Mesothelial cell of epicardium (in vitro differentiated cells): ENCODE measurements around the gene FBLIM1. TPM values are rescaled to one million over a fixed set of nuclear protein-coding genes. Genes with fewer than 3 reads are reported as not detected.

Experiments used
- DNase-seq, 2 experiments: peaks; one replicate each; pipeline ENCODE4 v3.0.0; 2021; ENCODE audit warnings: low spot score in 2 of 2; ENCODE audit not compliant: unreplicated experiment in 2 of 2
- H3K27ac Mint-ChIP-seq: 2 replicates; pipeline ENCODE4 v1.8.0; 2021; ENCODE audit warnings: mixed read lengths
- H3K27me3 Mint-ChIP-seq: 2 replicates; pipeline ENCODE4 v1.8.0; 2021; ENCODE audit warnings: low read depth, mixed read lengths
- H3K36me3 Mint-ChIP-seq: 2 replicates; pipeline ENCODE4 v1.8.0; 2021; ENCODE audit warnings: mixed read lengths
- H3K4me1 Mint-ChIP-seq: 2 replicates; pipeline ENCODE4 v1.8.0; 2021; ENCODE audit warnings: mixed read lengths
- H3K4me3 Mint-ChIP-seq: 2 replicates; pipeline ENCODE4 v1.8.0; 2021; ENCODE audit warnings: mild to moderate bottlenecking, moderate library complexity, mixed read lengths
- H3K9me3 Mint-ChIP-seq: 2 replicates; pipeline ENCODE4 v1.8.0; 2021; ENCODE audit warnings: mixed read lengths
- total RNA-seq: library from RNA; stranded (reverse); gene quantifications from 3 replicates; pipeline ENCODE4 v1.2.1, GENCODE V29; 2021
- TF ChIP-seq, protein P1 (sequence below): fragments of 200-600 bp; sonication (generic); IDR thresholded peaks from one replicate; pipeline ENCODE4 v1.5.0; 2021; ENCODE audit warnings: antibody characterized with exemption; ENCODE audit not compliant: unreplicated experiment

FBLIM1 gene
- total RNA-seq, 1 donor from 2014 or later = 103 TPM

DNA sequence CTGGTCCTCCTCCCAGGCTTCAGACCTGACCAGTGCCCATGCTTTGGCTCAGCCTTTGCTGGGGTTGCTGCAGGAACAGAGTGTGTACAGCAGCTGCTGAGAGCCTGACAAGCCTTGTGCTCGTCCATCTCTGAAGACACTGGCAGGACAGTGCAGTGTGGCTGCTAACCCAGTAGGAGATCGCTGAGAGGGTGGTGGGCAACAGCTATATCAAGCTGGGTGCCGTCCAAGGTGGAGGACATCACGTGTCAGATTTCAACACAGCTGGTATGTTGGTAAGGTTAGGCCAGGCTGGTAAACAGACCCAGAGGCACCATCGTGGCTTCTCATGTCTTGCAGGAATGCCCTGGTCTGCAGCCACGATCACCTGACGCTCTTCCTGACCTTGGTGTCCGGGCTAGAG lies 40.4 kb upstream of the FBLIM1 start:
- Mint-ChIP-seq H3K27me3 (no peaks in the 10 kb centered on the region), H3K4me3 (no peak overlapping the region), H3K9me3 (no peaks in the 10 kb centered on the region), H3K27ac (no peak overlapping the region), H3K36me3 (peaks cover 23% of the 10 kb centered on the region), H3K4me1 (peaks cover 6% of the 10 kb centered on the region)
- TF ChIP-seq, protein P1, sequence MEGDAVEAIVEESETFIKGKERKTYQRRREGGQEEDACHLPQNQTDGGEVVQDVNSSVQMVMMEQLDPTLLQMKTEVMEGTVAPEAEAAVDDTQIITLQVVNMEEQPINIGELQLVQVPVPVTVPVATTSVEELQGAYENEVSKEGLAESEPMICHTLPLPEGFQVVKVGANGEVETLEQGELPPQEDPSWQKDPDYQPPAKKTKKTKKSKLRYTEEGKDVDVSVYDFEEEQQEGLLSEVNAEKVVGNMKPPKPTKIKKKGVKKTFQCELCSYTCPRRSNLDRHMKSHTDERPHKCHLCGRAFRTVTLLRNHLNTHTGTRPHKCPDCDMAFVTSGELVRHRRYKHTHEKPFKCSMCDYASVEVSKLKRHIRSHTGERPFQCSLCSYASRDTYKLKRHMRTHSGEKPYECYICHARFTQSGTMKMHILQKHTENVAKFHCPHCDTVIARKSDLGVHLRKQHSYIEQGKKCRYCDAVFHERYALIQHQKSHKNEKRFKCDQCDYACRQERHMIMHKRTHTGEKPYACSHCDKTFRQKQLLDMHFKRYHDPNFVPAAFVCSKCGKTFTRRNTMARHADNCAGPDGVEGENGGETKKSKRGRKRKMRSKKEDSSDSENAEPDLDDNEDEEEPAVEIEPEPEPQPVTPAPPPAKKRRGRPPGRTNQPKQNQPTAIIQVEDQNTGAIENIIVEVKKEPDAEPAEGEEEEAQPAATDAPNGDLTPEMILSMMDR = no peak
- DNase-seq = no peak

DNA sequence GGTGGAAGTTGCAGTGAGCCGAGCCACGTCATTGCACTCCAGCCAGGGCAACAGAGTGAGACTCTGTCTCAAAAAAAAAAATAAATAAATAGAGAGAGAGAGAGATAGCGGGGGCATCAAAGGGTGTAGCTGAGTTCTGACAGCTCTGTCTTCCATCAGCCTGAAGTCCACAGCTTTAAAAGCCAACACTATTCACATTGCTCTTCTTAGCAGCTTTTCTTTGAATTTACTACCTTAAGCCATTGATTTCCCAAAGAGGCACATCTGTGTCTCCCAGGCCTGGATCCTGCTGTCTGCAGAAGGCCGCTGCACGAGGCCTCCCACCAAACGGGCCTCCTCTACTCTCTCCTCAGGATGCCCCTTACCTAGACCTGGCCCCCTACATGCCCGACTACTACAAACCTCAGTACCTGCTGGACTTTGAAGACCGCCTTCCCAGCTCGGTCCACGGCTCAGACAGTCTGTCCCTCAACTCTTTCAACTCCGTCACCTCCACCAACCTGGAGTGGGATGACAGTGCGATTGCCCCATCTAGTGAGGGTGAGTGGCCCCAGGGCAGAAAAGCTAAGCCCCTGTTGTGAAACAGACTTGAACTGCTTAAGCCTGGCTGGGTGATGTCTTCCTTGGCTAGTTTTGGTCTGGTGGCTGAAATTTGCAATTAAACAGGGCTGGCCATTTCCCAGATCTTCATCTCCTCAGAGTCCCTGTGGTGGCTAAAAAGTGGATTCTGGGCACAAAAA lies 39.0 kb upstream of the FBLIM1 start:
- Mint-ChIP-seq H3K36me3 (peaks cover 22% of the 10 kb centered on the region), H3K4me1 (peaks cover 3% of the 10 kb centered on the region), H3K27me3 (no peaks in the 10 kb centered on the region), H3K9me3 (no peaks in the 10 kb centered on the region), H3K4me3 (no peak overlapping the region), H3K27ac (no peak overlapping the region)
- TF ChIP-seq, protein P1 = no peak
- no peak for DNase-seq

DNA sequence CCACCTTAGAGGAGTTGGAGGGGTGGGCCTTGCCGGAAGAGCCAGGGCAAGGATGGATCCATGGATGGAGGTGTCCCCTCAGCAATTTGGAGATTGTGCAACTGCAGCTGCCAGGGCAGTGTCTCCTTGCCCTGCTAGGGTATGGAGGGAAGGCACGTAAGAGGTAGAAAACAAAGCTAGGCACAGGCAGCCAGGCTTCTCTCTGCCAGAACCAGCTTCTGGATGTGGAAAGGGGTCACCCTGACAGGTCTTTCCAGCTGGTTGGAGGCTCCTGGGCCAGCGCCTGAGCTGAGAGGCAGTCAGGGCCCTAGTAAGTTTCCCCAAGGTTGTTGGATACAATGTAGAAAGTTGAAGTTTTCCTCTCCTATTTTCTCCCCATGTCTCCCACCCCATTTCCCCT lies 37.7 kb upstream of the FBLIM1 start:
- Mint-ChIP-seq H3K4me3 (no peak overlapping the region), H3K36me3 (peaks cover 23% of the 10 kb centered on the region)

DNA sequence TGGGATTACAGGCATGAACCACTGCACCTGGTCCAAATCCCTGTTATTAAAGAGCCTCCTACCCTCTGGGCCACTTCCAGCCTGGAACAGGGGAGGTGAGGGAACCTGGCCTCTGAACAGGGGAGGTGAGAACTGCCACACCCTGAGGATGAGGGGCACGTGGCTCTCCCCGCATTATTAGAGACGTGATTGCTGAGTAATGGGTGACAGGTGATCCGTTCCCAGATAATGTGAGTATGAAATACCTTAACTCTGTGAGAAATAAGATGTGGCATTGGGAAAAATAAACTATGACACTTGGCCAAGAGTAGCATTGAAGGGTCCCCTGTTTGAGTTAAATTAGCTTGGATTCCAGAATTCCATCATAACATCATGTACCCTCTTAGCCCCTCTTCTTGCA lies 36.2 kb upstream of the FBLIM1 start:
- no peak for DNase-seq
- TF ChIP-seq, protein P1 = no peak
- no peak overlapping the region for H3K4me3 Mint-ChIP-seq
- no peaks in the 10 kb centered on the region for H3K9me3 Mint-ChIP-seq
- H3K4me1 Mint-ChIP-seq = peaks cover 2% of the 10 kb centered on the region
- H3K27ac Mint-ChIP-seq = no peak overlapping the region
- H3K27me3 Mint-ChIP-seq = no peaks in the 10 kb centered on the region
- peaks cover 21% of the 10 kb centered on the region for H3K36me3 Mint-ChIP-seq

More for the DNA sequence above, 37.7 kb upstream of the FBLIM1 start:
- no peak for DNase-seq
- Mint-ChIP-seq H3K27me3 (no peaks in the 10 kb centered on the region), H3K9me3 (no peaks in the 10 kb centered on the region), H3K4me1 (peaks cover 2% of the 10 kb centered on the region), H3K27ac (no peak overlapping the region)
- TF ChIP-seq, protein P1 = no peak

DNA sequence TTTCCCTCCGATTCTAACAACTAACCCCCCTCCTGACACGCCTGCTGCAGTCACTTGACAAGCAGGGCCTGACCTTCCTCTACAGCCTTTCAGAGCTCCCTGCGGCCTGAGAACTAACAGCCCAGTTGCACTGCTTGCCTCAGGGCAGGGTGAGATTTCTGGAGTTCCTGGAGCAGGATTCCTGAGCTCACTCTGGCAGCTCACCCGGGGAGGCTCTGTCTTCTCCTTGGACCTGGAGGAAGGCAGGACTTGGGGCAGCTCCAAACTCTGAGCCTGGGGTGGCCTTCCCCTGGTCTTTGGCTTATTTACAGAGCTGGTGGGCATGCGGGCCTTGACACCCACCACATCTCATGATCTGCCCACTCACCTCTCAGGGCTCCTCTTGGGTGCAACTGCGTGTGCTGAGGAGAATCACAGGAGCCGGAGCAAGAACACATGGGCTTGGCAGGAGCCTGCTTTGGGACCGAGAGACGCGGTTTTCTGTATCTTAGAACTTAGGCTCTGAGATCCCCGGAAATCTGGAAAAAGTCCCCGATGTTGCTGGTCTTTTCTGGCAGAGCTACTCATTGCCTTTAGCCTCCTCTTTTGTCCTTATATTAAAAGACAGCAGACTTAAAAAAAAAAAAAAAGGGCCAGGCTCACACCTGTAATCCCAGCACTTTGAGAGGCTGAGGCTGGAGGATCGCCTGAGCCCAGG lies 35.6 kb upstream of the FBLIM1 start:
- Mint-ChIP-seq H3K27me3 (no peaks in the 10 kb centered on the region), H3K9me3 (no peaks in the 10 kb centered on the region), H3K36me3 (peaks cover 18% of the 10 kb centered on the region), H3K4me3 (no peak overlapping the region), H3K4me1 (peaks cover 2% of the 10 kb centered on the region), H3K27ac (no peak overlapping the region)
- TF ChIP-seq, protein P1 = no peak
- no peak for DNase-seq
